DOHH2 (cell line): ENCODE measurements around the gene ZNF746.

ENCODE experiments used
- CTCF ChIP-seq: fragments of 200-600 bp; sonication (generic); IDR thresholded peaks from one replicate; pipeline ENCODE4 v1.5.1; 2014; ENCODE audit warnings: antibody characterized with exemption, mild to moderate bottlenecking, low read depth, low read length; ENCODE audit not compliant: poor library complexity, severe bottlenecking
- EZH2phosphoT487 ChIP-seq: fragments of 200-600 bp; sonication (generic); IDR thresholded peaks from 2 replicates; pipeline ENCODE4 v1.6.1; 2017; ENCODE audit warnings: borderline replicate concordance, mild to moderate bottlenecking, antibody characterized with exemption, low read length, moderate library complexity, mixed read lengths

GRCh38 chr7:149498811-149499210 is 1.2 kb upstream of the ZNF746 start:
- TF ChIP-seq CTCF (no peak), EZH2phosphoT487 (no peak)
